NCI-H1105 treated with DMSO at 0.1 percent for 48 hours (cell line): ENCODE results near the gene PAQR6.
A peak's percentile ranks its signal among the peaks of the same experiment; 100 is the strongest.

ENCODE experiments used
- DNase-seq: peaks from one replicate; lab custom pipeline; 2025; lab: John Stamatoyannopoulos, UW

Gene PAQR6

DNA sequence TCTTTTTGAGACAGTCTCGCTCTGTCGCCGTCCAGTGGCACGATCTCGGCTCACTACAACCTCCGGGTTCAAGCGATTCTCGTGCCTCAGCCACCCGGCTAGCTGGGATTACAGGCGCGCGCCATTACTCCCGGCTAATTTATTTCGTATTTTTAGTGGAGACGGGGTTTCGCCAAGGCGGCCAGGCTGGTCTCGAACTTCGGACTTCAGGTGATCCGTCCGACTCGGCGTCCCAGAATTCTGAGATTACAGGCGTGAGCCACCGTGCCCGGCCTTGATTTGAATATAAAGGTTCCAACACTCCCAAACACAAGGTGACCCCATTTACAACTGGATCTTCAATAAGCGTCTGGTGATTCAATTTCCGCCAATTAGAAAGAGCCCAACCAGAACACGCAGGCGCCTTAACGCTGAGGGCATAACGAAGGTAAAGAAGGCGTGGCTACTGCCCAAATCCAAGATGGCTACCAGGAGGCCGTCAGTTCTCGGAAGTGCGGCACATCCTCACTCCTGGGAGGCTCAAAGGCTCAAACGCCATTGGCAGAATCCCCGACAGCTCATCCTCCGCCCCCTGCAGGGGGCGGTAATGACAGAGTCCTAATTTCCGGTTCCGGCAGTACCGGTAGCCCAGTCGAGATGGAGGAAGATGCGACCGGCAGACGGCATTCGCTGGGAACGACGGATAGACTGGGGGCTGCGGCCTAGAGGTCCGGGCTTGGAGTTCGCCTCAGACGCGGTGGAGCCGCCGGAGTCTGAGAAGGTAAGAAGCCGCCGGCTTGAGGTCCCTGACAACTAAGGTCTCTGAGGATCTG is 54.2 kb downstream of the PAQR6 start, which contains the start of gene SLC25A44:
TSS of gene SLC25A44 (plus strand) at position 617 of the 812 bp plus-strand sequence. CDS start 5,744 bp downstream, outside the sequence.
- peak; percentile 99 for DNase-seq
